ENCODE results near the gene COL2A1.

COL2A1 gene

GRCh38 chr12:48038085-48038484, 33.8 kb upstream of the COL2A1 start:
- H3K36me3 ChIP-seq: no peaks in the 10 kb centered on the region
- no peak for TF ChIP-seq CTCF (IDR thresholded peaks at IDR 0.05; ENCODE audit: low read depth, low read length)
- H3K9me3 ChIP-seq: no peaks in the 10 kb centered on the region; the same call in 1 of the 2 replicates
- no peak for DNase-seq
- H3K27me3 ChIP-seq: no peaks in the 10 kb centered on the region
- H3K4me3 ChIP-seq (ENCODE audit: low read depth, low read length): no peak overlapping the region
- H3K4me1 ChIP-seq: no peaks in the 10 kb centered on the region

GRCh38 chr12:48037267-48037915, 33.1 kb upstream of the COL2A1 start:
- no peak for TF ChIP-seq CTCF (IDR thresholded peaks at IDR 0.05; ENCODE audit: low read depth, low read length)
- H3K27me3 ChIP-seq: no peaks in the 10 kb centered on the region

GRCh38 chr12:48036818-48037217, 32.5 kb upstream of the COL2A1 start:
- DNase-seq: no peak
- Histone ChIP-seq H3K27me3 (no peaks in the 10 kb centered on the region), H3K4me3 (ENCODE audit: low read depth, low read length) (no peak overlapping the region), H3K9me3 (no peaks in the 10 kb centered on the region; the same call in 1 of the 2 replicates), H3K36me3 (no peaks in the 10 kb centered on the region), H3K4me1 (no peaks in the 10 kb centered on the region)
- no peak for TF ChIP-seq CTCF (IDR thresholded peaks at IDR 0.05; ENCODE audit: low read depth, low read length)

More at GRCh38 chr12:48037267-48037915, 33.1 kb upstream of the COL2A1 start:
- no peak for DNase-seq
- no peaks in the 10 kb centered on the region for H3K36me3 ChIP-seq
- H3K9me3 ChIP-seq: no peaks in the 10 kb centered on the region; the same call in 1 of the 2 replicates
- no peaks in the 10 kb centered on the region for H3K4me1 ChIP-seq
- H3K4me3 ChIP-seq (ENCODE audit: low read depth, low read length): no peak overlapping the region

- Histone ChIP-seq H3K36me3 (no peaks in the 10 kb centered on the region), H3K9me3 (no peaks in the 10 kb centered on the region; the same call in 1 of the 2 replicates), H3K4me1 (no peaks in the 10 kb centered on the region), H3K27me3 (no peaks in the 10 kb centered on the region), H3K4me3 (ENCODE audit: low read depth, low read length) (no peak overlapping the region)
- TF ChIP-seq CTCF (IDR thresholded peaks at IDR 0.05; ENCODE audit: low read depth, low read length): no peak
- DNase-seq: no peak
These were observed 30.8 kb upstream of the COL2A1 start for GRCh38 chr12:48034835-48035805.

- H3K27me3 ChIP-seq: no peaks in the 10 kb centered on the region
These were observed 29.2 kb upstream of the COL2A1 start for GRCh38 chr12:48033451-48033850.

More at GRCh38 chr12:48033451-48033850, 29.2 kb upstream of the COL2A1 start:
- Histone ChIP-seq H3K36me3 (no peaks in the 10 kb centered on the region), H3K4me3 (ENCODE audit: low read depth, low read length) (no peak overlapping the region), H3K4me1 (no peaks in the 10 kb centered on the region), H3K9me3 (no peaks in the 10 kb centered on the region; the same call in 1 of the 2 replicates)
- DNase-seq: no peak
- no peak for TF ChIP-seq CTCF (IDR thresholded peaks at IDR 0.05; ENCODE audit: low read depth, low read length)
